Panc1 (cell line): Measurements from ENCODE around the gene PKD2. TPM values are rescaled to one million over a fixed set of nuclear protein-coding genes. Genes with fewer than 3 reads are reported as not detected.

Source experiments
- ATAC-seq: fragments of 200-7000 bp; cut with Tn5 transposase; 2 replicates; pipeline ENCODE4 v1.9.1; 2020; ENCODE audit warnings: mild to moderate bottlenecking, moderate library complexity
- BruUV-seq: library from RNA; stranded (reverse); fragments of 400-500 nt; replicated peaks from 2 replicates; lab custom pipeline; 2021; lab: Mats Ljungman, UMichigan
- CTCF ChIA-PET: fragments of 300-600 bp; sonication (Branson Sonifier 250); formaldehyde crosslinking; loops from one replicate; lab custom pipeline; 2022; ENCODE audit warnings: antibody characterized with exemption; lab: Charles Lee
- POLR2A ChIA-PET: fragments of 300-600 bp; sonication (Branson Sonifier 250); formaldehyde crosslinking; loops from one replicate; lab custom pipeline; 2022; ENCODE audit warnings: antibody characterized with exemption; lab: Charles Lee
- DNase-seq: peaks from one replicate; pipeline ENCODE4 v3.0.0-alpha.2; 2010; ENCODE audit warnings: low read depth, low spot score
- H3K27ac ChIP-seq: 2 replicates; pipeline ENCODE4 v1.5.1; 2011; ENCODE audit warnings: mild to moderate bottlenecking, low read length, inconsistent platforms
- H3K27me3 ChIP-seq: fragments of 200-500 bp; sonication (Bioruptor generic); 2 replicates; pipeline ENCODE4 v1.6.0; 2014; ENCODE audit warnings: low read length, inconsistent platforms; ENCODE audit not compliant: control insufficient read depth, insufficient read depth
- H3K36me3 ChIP-seq: fragments of 200-500 bp; sonication (Bioruptor generic); 2 replicates; pipeline ENCODE4 v1.5.1; 2014; ENCODE audit warnings: inconsistent platforms, mild to moderate bottlenecking, low read length, moderate library complexity; ENCODE audit not compliant: control insufficient read depth, insufficient read depth
- H3K4me1 ChIP-seq: 2 replicates; pipeline ENCODE4 v1.5.1; 2011; ENCODE audit warnings: inconsistent platforms, mild to moderate bottlenecking, low read length, moderate library complexity; ENCODE audit not compliant: control insufficient read depth, insufficient read depth
- H3K4me3 ChIP-seq, 2 experiments: 2 replicates each; pipeline ENCODE4 v1.5.1; 2011 to 2012; ENCODE audit warnings: low read depth in 2 of 2, low read length in 2 of 2, mild to moderate bottlenecking in 2 of 2, inconsistent platforms in 1 of 2, moderate library complexity in 1 of 2
- H3K9me3 ChIP-seq: fragments of 200-500 bp; sonication (Bioruptor generic); 2 replicates; pipeline ENCODE4 v1.5.1; 2014; ENCODE audit warnings: low read depth, mild to moderate bottlenecking, inconsistent platforms, low read length, moderate library complexity; ENCODE audit not compliant: control insufficient read depth, insufficient read depth
- CTCF ChIP-seq: fragments of 450-650 bp; IDR thresholded peaks from 2 replicates; pipeline ENCODE4 v1.5.1; 2017; ENCODE audit warnings: mild to moderate bottlenecking
- POLR2AphosphoS5 ChIP-seq: IDR thresholded peaks from 2 replicates; pipeline ENCODE4 v1.6.1; 2012; ENCODE audit warnings: mild to moderate bottlenecking, low read depth, low read length, moderate library complexity
- REST ChIP-seq, 2 experiments: IDR thresholded peaks; 2 replicates each; pipeline ENCODE4 v1.6.1; 2011 to 2012; ENCODE audit warnings: low read depth in 2 of 2, control low read depth in 1 of 2, low read length in 1 of 2, mild to moderate bottlenecking in 1 of 2, moderate library complexity in 1 of 2; ENCODE audit not compliant: insufficient read depth in 1 of 2
- SIN3A ChIP-seq: IDR thresholded peaks from 2 replicates; pipeline ENCODE4 v1.6.1; 2012; ENCODE audit warnings: low read depth, mild to moderate bottlenecking, low read length, moderate library complexity, borderline replicate concordance; ENCODE audit not compliant: insufficient read depth
- TCF7L2 ChIP-seq: IDR thresholded peaks from 2 replicates; pipeline ENCODE4 v1.6.1; 2011; ENCODE audit warnings: mild to moderate bottlenecking, low read depth, low read length, inconsistent platforms
- in situ Hi-C: cut with HindIII; loops from 2 replicates; pipeline ENCODE4 v1.10.0; 2016; ENCODE audit warnings: low sequenced_read_pairs, low pct_unique_long_range_greater_than_20kb
- intact Hi-C: fragments of 100-400 bp; cut with micrococcal nuclease; formaldehyde crosslinking; loops from one replicate; pipeline ENCODE4 v1.10.0; 2022; ENCODE audit not compliant: unreplicated experiment
- total RNA-seq: library from RNA; stranded (reverse); gene quantifications from one replicate; pipeline ENCODE4 v1.2.1, GENCODE V29; 2021; ENCODE audit not compliant: unreplicated experiment

Gene PKD2
- total RNA-seq, 1 experiment from 2014 or later: 21.7 TPM

GRCh38 chr4:88030565-88031310 is 23.3 kb downstream of the PKD2 start:
- Histone ChIP-seq H3K4me1 (no peaks in the 10 kb centered on the region), H3K36me3 (no peaks in the 10 kb centered on the region), H3K27ac (no peak overlapping the region), H3K4me3 (no peak overlapping the region), H3K27me3 (no peaks in the 10 kb centered on the region), H3K9me3 (no peaks in the 10 kb centered on the region)
- CTCF ChIA-PET: no interaction called here
- DNase-seq (no peak), ATAC-seq (no peak)
- in situ Hi-C loops (no loop called here), intact Hi-C loops (loop anchor here (10.0 kb wide), 1 partner anchor 484 kb away; no protein-coding TSS in a partner anchor)
- POLR2A ChIA-PET: no interaction called here
- no TSS peak for BruUV-seq
- TF ChIP-seq CTCF (no peak), TCF7L2 (no peak), SIN3A (no peak), POLR2AphosphoS5 (no peak), REST (IDR thresholded peaks at IDR 0.05; ENCODE audit: insufficient read depth in 1 of 2, low read depth in 2 of 2, low read length in 1 of 2) (no peak)

GRCh38 chr4:88033309-88033708 is 25.9 kb downstream of the PKD2 start:
- POLR2A ChIA-PET: no interaction called here

More at GRCh38 chr4:88033309-88033708, 25.9 kb downstream of the PKD2 start:
- in situ Hi-C loops: no loop called here
- no peaks in the 10 kb centered on the region for H3K27me3 ChIP-seq
- no TSS peak for BruUV-seq
- H3K27ac ChIP-seq: no peak overlapping the region
- ATAC-seq (no peak), DNase-seq (peak; percentile 18)
- peaks cover 1% of the 10 kb centered on the region; the same call in 1 of the 2 replicates for H3K36me3 ChIP-seq
- no peaks in the 10 kb centered on the region for H3K4me1 ChIP-seq
- TF ChIP-seq CTCF (peak; percentile 70; the same call in 1 of the 2 replicates), POLR2AphosphoS5 (no peak), REST (IDR thresholded peaks at IDR 0.05; ENCODE audit: insufficient read depth in 1 of 2, low read depth in 2 of 2, low read length in 1 of 2) (no peak)
- H3K9me3 ChIP-seq: no peaks in the 10 kb centered on the region
- CTCF ChIA-PET: interaction anchor here (0.6 to 1.1 kb wide), 9 partner anchors 21 to 483 kb away, joined by 4 to 12 read pairs (median 5); partner anchors contain the start of gene HERC6
- no peak overlapping the region for H3K4me3 ChIP-seq
- intact Hi-C loops: loop anchor here (1.0 to 10.0 kb wide), 2 partner anchors 179 to 481 kb away; no protein-coding TSS in a partner anchor
